HG03175 (cell line): ENCODE results near the gene NRDC.

ENCODE experiments used
- ATAC-seq: cut with Tn5 transposase; IDR thresholded peaks from one replicate; pipeline ENCODE4 v1.9.1; 2021; ENCODE audit warnings: mild to moderate bottlenecking, moderate library complexity; ENCODE audit not compliant: unreplicated experiment

The NRDC gene

DNA sequence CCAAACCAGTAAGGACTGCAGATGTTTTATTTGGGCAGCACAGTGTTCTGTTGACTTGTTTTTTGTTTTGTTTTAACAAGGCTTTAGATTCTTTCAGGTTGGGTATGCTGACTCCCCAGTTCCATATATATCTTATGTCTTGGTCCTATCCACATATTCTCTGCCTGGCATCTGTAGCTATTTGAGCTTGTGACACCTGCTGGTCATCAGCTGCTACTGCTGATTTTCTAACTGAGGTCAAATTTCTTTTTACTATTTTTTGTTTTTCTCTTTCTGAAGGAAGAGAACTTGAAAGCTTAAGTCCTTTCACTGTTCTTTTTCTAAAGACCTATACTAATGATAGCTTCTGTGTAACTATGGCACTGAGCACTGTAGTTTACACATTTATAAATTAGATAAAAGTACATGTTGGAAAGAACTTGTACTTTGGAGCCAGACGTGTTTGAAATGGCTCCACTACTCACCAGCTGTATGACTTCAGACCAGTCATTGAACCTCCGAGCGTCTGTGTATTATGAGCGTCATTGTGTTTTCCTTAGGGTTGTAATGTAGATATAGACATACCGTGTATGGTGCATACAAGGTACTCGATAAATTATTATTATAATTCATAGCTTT is 109.4 kb downstream of the NRDC start:
- ATAC-seq = peak; percentile 62

GRCh38 chr1:51761351-51761750 is 117.2 kb downstream of the NRDC start:
- no peak for ATAC-seq

- no peak for ATAC-seq
These were observed 117.7 kb downstream of the NRDC start for GRCh38 chr1:51760872-51761271.

GRCh38 chr1:51758310-51758709 is 120.2 kb downstream of the NRDC start:
- no peak for ATAC-seq

- no peak for ATAC-seq
These were observed 122.2 kb downstream of the NRDC start for GRCh38 chr1:51756290-51756689.

GRCh38 chr1:51755437-51755836 is 123.1 kb downstream of the NRDC start:
- no peak for ATAC-seq

GRCh38 chr1:51754666-51755065 is 123.9 kb downstream of the NRDC start:
- ATAC-seq = no peak

GRCh38 chr1:51753969-51754368 is 124.6 kb downstream of the NRDC start:
- no peak for ATAC-seq

DNA sequence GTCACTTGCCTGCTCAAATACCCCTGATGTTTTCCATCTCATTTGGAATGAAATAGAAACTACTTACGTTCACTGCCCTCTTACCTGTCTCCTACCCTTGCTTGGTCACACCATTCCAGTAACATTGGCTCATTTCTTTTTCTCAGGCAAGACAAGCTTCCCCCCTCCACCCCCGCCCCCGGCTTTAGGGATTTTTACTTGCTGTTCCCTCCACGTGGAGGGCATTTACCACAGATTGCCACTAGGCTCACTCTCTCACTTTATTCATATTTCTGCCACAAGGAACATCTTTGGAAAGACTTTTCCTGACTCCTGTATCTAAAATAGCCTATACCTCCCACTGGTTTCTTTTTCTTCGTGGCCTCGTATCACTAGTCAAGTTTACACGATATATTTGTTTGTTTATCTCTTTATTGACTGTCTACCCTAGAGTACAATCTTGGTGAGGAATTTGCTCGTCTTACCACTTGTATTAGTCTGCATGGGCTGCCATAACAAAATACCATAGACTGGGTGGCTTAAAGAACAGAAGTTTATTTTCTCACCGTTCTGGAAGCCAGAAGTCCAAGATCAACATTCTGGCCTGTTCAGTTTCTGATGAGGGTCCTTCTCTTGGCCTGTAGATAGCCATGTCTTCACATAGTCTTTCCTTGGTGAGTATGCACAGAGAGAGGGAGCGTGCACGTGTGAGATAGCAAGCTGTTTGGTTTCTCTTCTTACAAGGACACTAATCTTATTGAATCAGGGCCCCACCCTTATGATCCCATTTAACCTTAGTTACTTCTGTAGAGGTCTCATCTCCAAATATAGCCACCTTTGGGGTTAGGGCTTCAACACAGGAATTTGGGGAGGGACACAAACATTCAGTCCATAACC is 126.2 kb downstream of the NRDC start:
- no peak for ATAC-seq

GRCh38 chr1:51750729-51751128 is 127.8 kb downstream of the NRDC start:
- no peak for ATAC-seq

DNA sequence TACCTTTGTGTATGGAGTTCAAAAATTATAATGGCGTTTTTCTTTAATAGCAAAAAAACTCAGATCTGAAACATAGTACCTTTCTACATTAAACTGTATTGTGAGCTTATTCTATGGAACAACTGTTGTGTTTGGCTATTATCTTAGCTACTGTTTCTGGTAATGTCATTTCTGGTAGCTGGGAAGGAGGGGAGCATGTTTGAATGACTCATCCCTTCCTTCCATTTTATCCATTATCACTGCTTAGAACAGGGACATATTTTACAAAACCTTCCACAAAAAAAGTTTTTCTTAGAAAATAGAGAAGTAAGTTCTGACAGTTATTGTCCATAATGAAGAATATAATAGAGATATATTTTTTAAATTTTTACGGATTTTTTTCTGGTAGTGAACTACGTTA is 128.3 kb downstream of the NRDC start:
- ATAC-seq = no peak

GRCh38 chr1:51749151-51749550 is 129.4 kb downstream of the NRDC start:
- ATAC-seq = no peak

GRCh38 chr1:51745304-51745570 is 133.3 kb downstream of the NRDC start:
- ATAC-seq = no peak

DNA sequence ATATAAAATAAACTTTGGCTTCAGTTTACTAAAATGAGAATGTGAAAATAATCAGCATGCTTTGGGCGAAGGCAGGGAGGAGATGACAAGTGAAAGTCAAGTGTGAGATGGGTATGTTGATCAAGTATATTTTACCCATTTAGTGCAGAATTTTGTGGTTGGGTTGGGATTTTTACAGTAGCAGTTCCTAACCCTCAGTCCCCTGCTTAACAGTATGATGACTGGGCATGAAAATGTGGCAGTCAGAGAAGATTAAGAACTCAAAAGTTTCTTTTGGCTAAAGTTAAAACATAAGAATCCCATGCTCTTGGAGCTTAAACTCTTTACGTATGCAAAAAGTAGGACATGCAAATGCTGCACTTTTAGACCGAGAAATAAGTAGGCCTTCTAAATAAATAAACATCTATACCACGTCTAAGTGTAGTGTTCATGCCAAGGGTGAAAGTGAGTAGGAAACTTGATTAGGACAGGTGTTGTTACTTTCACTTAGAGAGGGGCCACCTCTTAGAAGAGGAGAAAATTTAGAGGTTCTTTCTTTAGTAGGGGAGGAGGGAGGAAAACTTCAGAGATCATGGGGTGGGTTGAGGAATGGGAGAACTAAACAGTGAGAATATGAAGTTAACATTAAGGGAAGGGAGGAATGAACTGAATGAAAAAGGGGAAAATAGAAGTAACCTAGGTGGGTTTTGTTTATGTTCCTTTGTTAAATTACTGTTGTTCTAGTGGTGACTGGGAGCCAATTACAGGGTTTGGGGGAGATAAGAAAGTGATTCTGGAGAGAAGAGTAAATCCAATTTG is 133.8 kb downstream of the NRDC start:
- ATAC-seq = no peak

GRCh38 chr1:51741121-51741681 is 137.3 kb downstream of the NRDC start:
- no peak for ATAC-seq

GRCh38 chr1:51740652-51741051 is 137.9 kb downstream of the NRDC start:
- ATAC-seq = peak; percentile 55
